GM12892 (cell line): ENCODE results near the gene MPRIP.

Experiments
- DNase-seq: peaks from one replicate; pipeline ENCODE4 v3.0.0; 2011; ENCODE audit not compliant: insufficient read length
- FAIRE-seq: peaks from 2 replicates; lab custom pipeline; 2011; peaks lifted over from hg19 to GRCh38; lab: Jason Lieb, UNC
- POLR2A ChIP-seq: IDR thresholded peaks from 2 replicates; pipeline ENCODE4 v1.6.1; 2011; ENCODE audit warnings: low read depth, low read length, control low read depth
- POLR2AphosphoS5 ChIP-seq: IDR thresholded peaks from 2 replicates; pipeline ENCODE4 v1.6.1; 2011; ENCODE audit warnings: low read depth, low read length, control low read depth
- TAF1 ChIP-seq: IDR thresholded peaks from 2 replicates; pipeline ENCODE4 v1.6.1; 2011; ENCODE audit warnings: low read depth, mild to moderate bottlenecking, control low read depth, low read length, borderline replicate concordance

The MPRIP gene

DNA sequence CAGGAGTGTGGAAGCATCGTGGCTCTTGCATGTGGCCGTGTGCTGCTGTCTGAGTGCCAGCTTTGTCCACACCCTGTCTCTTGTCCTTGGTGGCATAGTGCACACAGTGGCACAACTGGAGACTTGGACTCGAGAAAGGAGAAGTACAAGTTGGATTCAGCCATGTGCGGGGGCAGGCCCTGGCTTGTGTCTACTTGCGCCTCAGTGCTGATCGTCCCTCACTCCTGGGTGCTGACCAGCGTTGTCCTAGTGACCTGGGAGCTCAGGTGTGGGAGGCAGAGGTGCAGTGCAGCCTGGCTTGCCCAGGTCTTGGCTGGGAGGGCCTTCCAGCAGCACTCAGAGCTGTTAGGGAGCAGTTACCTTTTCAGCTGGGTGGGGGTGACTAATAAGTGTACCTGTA, 20.6 kb downstream of the MPRIP start:
- DNase-seq (no peak), FAIRE-seq (no peak)
- TF ChIP-seq POLR2AphosphoS5 (no peak), POLR2A (no peak), TAF1 (no peak)

- no peak for FAIRE-seq
- no peak for DNase-seq
- TF ChIP-seq POLR2AphosphoS5 (no peak), POLR2A (no peak), TAF1 (no peak)
Measured at GRCh38 chr17:17063546-17064122, 21.4 kb downstream of the MPRIP start.

DNA sequence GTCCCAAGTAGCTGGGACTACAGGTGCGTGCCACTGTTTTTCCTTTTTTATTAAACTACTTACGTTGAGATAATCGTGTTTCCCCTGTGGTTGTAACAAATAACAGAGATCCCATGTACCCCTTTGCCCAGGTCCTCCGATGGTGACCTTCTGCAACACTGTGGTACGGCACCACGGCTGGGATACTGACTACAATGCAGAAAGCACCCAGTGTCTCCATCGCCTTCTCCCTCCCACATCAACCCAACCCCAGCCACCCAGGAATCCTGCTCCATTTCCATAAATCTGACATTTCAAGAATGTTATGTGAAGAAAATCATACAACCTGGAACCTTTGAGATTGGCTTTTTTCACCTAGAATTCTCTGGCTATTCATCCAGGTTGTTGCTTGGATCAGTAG, 22.1 kb downstream of the MPRIP start:
- no peak for FAIRE-seq
- DNase-seq: no peak
- TF ChIP-seq TAF1: no peak

DNA sequence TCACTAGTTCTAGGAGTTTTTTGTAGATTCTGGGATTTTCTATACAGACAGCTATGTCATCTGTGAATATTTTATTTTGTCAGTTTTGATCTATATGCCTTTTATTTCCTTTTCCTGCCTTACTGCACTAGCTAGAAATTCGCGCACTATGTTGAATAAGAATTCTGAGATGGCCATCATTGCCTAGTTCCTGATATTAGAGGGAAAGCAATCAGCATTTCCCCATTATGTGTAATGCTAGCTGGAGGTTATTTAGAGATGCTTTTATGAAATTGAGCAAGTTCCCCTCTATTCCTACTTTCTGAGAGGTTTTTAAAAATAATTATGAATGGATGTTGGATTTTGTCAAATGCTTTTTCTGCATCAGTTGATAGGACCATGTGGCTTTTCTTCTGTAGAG, 23.8 kb downstream of the MPRIP start:
- FAIRE-seq (no peak), DNase-seq (no peak)
- no peak for TF ChIP-seq TAF1
- no peak for TF ChIP-seq POLR2AphosphoS5
- TF ChIP-seq POLR2A: no peak

DNA sequence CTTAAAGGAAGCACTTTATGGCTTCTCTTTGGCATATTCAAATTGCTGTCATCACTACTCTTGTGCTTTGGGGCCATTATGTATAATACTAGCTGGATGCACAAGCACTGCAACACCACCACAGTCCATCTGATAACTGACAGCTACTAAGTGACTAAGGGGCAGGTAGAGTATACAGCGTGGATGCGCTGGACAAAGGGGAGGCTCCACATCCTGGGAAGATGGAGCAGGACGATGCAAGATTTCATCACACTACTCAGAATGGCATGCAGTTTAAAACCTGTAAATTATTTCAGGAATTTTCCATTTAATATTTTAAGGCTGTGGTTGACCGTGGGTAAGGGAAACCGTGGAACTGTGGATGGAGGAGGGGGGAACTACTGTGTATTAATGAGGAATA, 25.0 kb downstream of the MPRIP start:
- FAIRE-seq (no peak), DNase-seq (no peak)
- TF ChIP-seq POLR2A (no peak), TAF1 (no peak), POLR2AphosphoS5 (no peak)

GRCh38 chr17:17069849-17070248, 27.6 kb downstream of the MPRIP start:
- FAIRE-seq (no peak), DNase-seq (no peak)
- TF ChIP-seq TAF1: no peak
- no peak for TF ChIP-seq POLR2AphosphoS5
- no peak for TF ChIP-seq POLR2A

- DNase-seq: no peak
- TF ChIP-seq POLR2AphosphoS5: no peak
- no peak for TF ChIP-seq POLR2A
- TF ChIP-seq TAF1: no peak
- no peak for FAIRE-seq
Measured at GRCh38 chr17:17070931-17071330, 28.7 kb downstream of the MPRIP start.

- TF ChIP-seq POLR2AphosphoS5 (no peak), POLR2A (no peak), TAF1 (no peak)
- DNase-seq (no peak), FAIRE-seq (no peak)
Measured at GRCh38 chr17:17071531-17072360, 29.5 kb downstream of the MPRIP start.

- FAIRE-seq (no peak), DNase-seq (no peak)
- TF ChIP-seq TAF1: no peak
- TF ChIP-seq POLR2AphosphoS5: no peak
- no peak for TF ChIP-seq POLR2A
Measured at GRCh38 chr17:17072546-17072945, 30.3 kb downstream of the MPRIP start.

DNA sequence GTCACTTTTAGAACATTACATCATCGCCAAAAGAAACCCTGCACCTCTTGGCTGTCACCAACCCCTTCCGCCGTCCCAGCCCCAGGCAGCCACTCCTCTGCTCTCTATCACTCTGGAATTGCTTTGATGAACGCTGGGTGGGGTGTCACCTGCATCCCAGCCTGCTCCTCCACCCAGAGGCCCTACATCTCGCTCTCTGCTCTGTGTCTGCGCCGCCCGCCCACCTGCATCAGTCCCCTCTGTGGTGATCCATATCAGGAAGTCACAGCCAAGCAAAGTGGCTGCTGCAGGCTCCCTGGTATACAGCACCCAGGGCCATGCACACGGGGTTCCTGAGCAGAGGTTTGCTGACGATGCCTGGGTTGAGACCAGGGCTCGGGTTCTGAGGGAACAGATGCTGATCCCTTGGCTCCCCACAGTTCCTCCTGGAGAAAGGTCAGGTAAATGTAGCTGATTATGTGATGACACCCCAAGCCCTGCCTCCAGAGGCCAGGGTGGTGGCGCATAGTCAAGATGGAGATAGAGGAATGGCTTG, 30.8 kb downstream of the MPRIP start:
- TF ChIP-seq POLR2AphosphoS5 (no peak), TAF1 (no peak), POLR2A (no peak)
- no peak for FAIRE-seq
- no peak for DNase-seq

GRCh38 chr17:17073581-17074403, 31.5 kb downstream of the MPRIP start:
- DNase-seq: no peak
- no peak for FAIRE-seq
- no peak for TF ChIP-seq POLR2AphosphoS5

GRCh38 chr17:17075125-17075781, 33.0 kb downstream of the MPRIP start:
- TF ChIP-seq POLR2A: no peak
- no peak for TF ChIP-seq POLR2AphosphoS5
- no peak for TF ChIP-seq TAF1
- no peak for DNase-seq

More at GRCh38 chr17:17075125-17075781, 33.0 kb downstream of the MPRIP start:
- FAIRE-seq: no peak
